Nephron (organoid): ENCODE data around the gene GCNT1.

Experiments
- H3K27ac Mint-ChIP-seq, 3 experiments: 2 replicates each; pipeline ENCODE4 v1.8.0; 2020; ENCODE audit warnings: mixed read lengths in 3 of 3, mild to moderate bottlenecking in 2 of 3, moderate library complexity in 1 of 3
- H3K27me3 Mint-ChIP-seq: 2 replicates; pipeline ENCODE4 v1.8.0; 2021; ENCODE audit warnings: low read depth, mild to moderate bottlenecking, moderate library complexity, mixed read lengths
- H3K36me3 Mint-ChIP-seq: 2 replicates; pipeline ENCODE4 v1.8.0; 2020; ENCODE audit warnings: low read depth, mixed read lengths
- H3K4me1 Mint-ChIP-seq: 2 replicates; pipeline ENCODE4 v1.8.0; 2020; ENCODE audit warnings: mixed read lengths
- H3K4me3 Mint-ChIP-seq, 3 experiments: 2 replicates each; pipeline ENCODE4 v1.8.0; 2020; ENCODE audit warnings: mild to moderate bottlenecking in 3 of 3, mixed read lengths in 3 of 3, moderate library complexity in 2 of 3
- H3K9me3 Mint-ChIP-seq: 2 replicates; pipeline ENCODE4 v1.8.0; 2020; ENCODE audit warnings: mixed read lengths
- CTCF ChIP-seq, 3 experiments: fragments of 200-600 bp; sonication (generic); IDR thresholded peaks; one replicate each; pipeline ENCODE4 v1.5.0; 2021; ENCODE audit warnings: antibody characterized with exemption in 3 of 3; ENCODE audit not compliant: unreplicated experiment in 3 of 3

Gene GCNT1

GRCh38 chr9:76448501-76448900, 10.5 kb upstream of the GCNT1 start:
- H3K4me1 Mint-ChIP-seq = no peaks in the 10 kb centered on the region
- H3K9me3 Mint-ChIP-seq = no peaks in the 10 kb centered on the region
- H3K4me3 Mint-ChIP-seq = no peak overlapping the region
- H3K27ac Mint-ChIP-seq = no peak overlapping the region
- no peaks in the 10 kb centered on the region for H3K36me3 Mint-ChIP-seq
- TF ChIP-seq CTCF (IDR thresholded peaks at IDR 0.05; ENCODE audit: unreplicated experiment in 3 of 3) = no peak
- peaks cover 7% of the 10 kb centered on the region for H3K27me3 Mint-ChIP-seq

- Mint-ChIP-seq H3K36me3 (no peaks in the 10 kb centered on the region), H3K4me3 (no peak overlapping the region), H3K9me3 (peaks cover 3% of the 10 kb centered on the region), H3K27ac (no peak overlapping the region), H3K4me1 (peaks cover 2% of the 10 kb centered on the region), H3K27me3 (peaks cover 4% of the 10 kb centered on the region)
- no peak for TF ChIP-seq CTCF (IDR thresholded peaks at IDR 0.05; ENCODE audit: unreplicated experiment in 3 of 3)
Observed at GRCh38 chr9:76451234-76451633, 7.7 kb upstream of the GCNT1 start.

GRCh38 chr9:76452839-76453238, 6.1 kb upstream of the GCNT1 start:
- H3K36me3 Mint-ChIP-seq = no peaks in the 10 kb centered on the region
- H3K27me3 Mint-ChIP-seq = peaks cover 7% of the 10 kb centered on the region
- peaks cover 3% of the 10 kb centered on the region for H3K9me3 Mint-ChIP-seq
- H3K27ac Mint-ChIP-seq = no peak overlapping the region
- H3K4me1 Mint-ChIP-seq = peaks cover 4% of the 10 kb centered on the region
- no peak overlapping the region for H3K4me3 Mint-ChIP-seq
- no peak for TF ChIP-seq CTCF (IDR thresholded peaks at IDR 0.05; ENCODE audit: unreplicated experiment in 3 of 3)

- H3K27ac Mint-ChIP-seq = no peak overlapping the region
- H3K36me3 Mint-ChIP-seq = no peaks in the 10 kb centered on the region
- no peak for TF ChIP-seq CTCF (IDR thresholded peaks at IDR 0.05; ENCODE audit: unreplicated experiment in 3 of 3)
- H3K4me3 Mint-ChIP-seq = no peak overlapping the region
- H3K27me3 Mint-ChIP-seq = peaks cover 14% of the 10 kb centered on the region
- peaks cover 8% of the 10 kb centered on the region for H3K4me1 Mint-ChIP-seq
- H3K9me3 Mint-ChIP-seq = peaks cover 3% of the 10 kb centered on the region
Observed at GRCh38 chr9:76453785-76454184, 5.2 kb upstream of the GCNT1 start.

- Mint-ChIP-seq H3K4me1 (peaks cover 8% of the 10 kb centered on the region), H3K27ac (no peak overlapping the region), H3K27me3 (peaks cover 16% of the 10 kb centered on the region), H3K36me3 (no peaks in the 10 kb centered on the region), H3K4me3 (no peak overlapping the region), H3K9me3 (peaks cover 3% of the 10 kb centered on the region)
- TF ChIP-seq CTCF (IDR thresholded peaks at IDR 0.05; ENCODE audit: unreplicated experiment in 3 of 3) = no peak
Observed at GRCh38 chr9:76454311-76454710, 4.7 kb upstream of the GCNT1 start.

- H3K27me3 Mint-ChIP-seq = peaks cover 33% of the 10 kb centered on the region
- peaks cover 3% of the 10 kb centered on the region for H3K9me3 Mint-ChIP-seq
- no peaks in the 10 kb centered on the region for H3K36me3 Mint-ChIP-seq
- TF ChIP-seq CTCF (IDR thresholded peaks at IDR 0.05; ENCODE audit: unreplicated experiment in 3 of 3) = no peak
- peak overlapping the region in 1 of 3 experiments; percentile 79 for H3K27ac Mint-ChIP-seq
- no peak overlapping the region for H3K4me3 Mint-ChIP-seq
- peaks cover 19% of the 10 kb centered on the region for H3K4me1 Mint-ChIP-seq
Observed at GRCh38 chr9:76456202-76456926, 2.6 kb upstream of the GCNT1 start.
